Prostate gland (tissue), 2 donors: ENCODE results near the gene SAP30L.

Source experiments
- POLR2A ChIP-seq: fragments of 450-650 bp; IDR thresholded peaks from one replicate; pipeline ENCODE4 v1.6.1; 2016; ENCODE audit warnings: antibody characterized with exemption, mild to moderate bottlenecking
- POLR2AphosphoS5 ChIP-seq: sonication (generic); formaldehyde crosslinking; IDR thresholded peaks from one replicate; pipeline ENCODE4 v1.6.1; 2017; ENCODE audit warnings: antibody characterized with exemption
- TF ChIP-seq, protein P1 (sequence below), 4 experiments: fragments of 200-600 bp in 2 of 4; fragments of 450-650 bp in 2 of 4; sonication (generic) in 2 of 4; IDR thresholded peaks; 1 replicate in 3 of 4; 2 replicates in 1 of 4; pipeline ENCODE4 v1.5.1; 2016 to 2019; ENCODE audit warnings: antibody characterized with exemption in 4 of 4, mild to moderate bottlenecking in 2 of 4, moderate library complexity in 2 of 4

DNA sequence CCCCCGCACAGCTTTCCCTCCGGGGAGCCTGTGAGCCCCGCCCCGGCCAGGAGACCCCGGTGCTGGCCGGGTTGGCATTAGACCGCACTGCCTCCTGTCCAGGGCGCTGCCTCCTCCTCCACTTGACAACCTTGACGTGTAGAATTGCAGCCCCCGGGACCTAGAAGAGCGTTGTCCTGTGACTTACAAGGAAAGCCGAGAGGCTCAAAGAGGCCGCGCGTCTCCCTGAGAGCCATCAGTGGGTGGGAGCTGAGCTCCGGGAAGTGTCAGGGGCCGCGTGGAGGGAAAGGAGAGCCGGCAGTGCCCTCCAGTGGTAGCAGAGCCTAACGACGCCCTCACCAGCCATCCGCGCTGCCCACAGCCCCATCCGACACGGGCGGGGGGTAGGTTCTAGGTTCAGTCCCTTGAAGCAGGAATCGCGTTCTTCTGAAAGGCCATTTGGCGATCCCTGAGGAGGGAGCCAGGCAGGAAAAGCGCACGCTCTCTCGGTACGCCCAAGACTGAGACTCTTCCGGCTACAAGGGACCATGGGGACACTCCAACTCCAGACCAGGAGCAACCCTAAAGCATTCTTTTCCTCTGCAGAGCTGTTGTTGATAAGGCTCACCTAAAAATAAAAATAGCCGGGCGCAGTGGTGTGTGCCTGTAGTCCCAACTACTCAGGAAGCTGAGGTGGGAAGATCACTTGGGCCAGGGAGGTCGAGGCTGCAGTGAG lies 40.6 kb upstream of the SAP30L start:
- TF ChIP-seq POLR2AphosphoS5, result peak; percentile 24
- TF ChIP-seq, protein P1, sequence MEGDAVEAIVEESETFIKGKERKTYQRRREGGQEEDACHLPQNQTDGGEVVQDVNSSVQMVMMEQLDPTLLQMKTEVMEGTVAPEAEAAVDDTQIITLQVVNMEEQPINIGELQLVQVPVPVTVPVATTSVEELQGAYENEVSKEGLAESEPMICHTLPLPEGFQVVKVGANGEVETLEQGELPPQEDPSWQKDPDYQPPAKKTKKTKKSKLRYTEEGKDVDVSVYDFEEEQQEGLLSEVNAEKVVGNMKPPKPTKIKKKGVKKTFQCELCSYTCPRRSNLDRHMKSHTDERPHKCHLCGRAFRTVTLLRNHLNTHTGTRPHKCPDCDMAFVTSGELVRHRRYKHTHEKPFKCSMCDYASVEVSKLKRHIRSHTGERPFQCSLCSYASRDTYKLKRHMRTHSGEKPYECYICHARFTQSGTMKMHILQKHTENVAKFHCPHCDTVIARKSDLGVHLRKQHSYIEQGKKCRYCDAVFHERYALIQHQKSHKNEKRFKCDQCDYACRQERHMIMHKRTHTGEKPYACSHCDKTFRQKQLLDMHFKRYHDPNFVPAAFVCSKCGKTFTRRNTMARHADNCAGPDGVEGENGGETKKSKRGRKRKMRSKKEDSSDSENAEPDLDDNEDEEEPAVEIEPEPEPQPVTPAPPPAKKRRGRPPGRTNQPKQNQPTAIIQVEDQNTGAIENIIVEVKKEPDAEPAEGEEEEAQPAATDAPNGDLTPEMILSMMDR (IDR thresholded peaks at IDR 0.05), result peak; percentile 44 to 93 (median 76)
- TF ChIP-seq POLR2A, result no peak
